ENCODE measurements around the gene ACACA.

ACACA gene

DNA sequence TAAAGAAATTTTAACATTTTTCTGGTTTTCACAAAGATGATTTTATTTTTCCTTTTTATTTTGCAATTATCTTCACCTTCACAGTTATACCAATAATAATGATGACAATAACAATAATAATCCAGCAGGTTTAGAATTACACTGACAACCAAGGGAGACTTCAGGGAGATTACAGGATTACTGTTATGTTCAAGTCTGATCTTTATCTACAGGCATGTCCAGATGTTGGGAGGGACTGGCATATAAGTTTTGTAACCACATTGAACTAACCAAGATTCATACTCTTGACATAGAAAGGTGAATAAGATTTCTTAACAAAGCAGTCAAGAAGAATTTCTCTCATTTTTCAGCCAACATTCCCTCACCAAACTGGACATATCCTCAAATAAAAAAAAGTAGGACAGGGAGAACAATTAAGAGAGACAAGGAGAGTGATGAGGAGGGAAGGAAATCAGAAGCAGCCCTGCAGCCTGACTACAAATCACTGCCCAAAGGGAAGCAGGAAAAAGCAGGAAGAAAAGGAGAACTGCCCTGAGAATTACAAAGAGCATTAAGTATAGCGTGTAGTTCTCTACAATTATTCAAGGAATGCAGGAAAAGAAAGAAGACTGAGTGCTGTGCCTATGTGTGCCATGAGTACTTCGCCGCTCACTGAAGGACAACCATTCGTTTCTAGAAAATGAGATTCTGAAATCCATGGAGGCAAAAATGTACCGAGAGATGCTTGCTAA lies 186.6 kb downstream of the ACACA start:
- no peak for DNase-seq

DNA sequence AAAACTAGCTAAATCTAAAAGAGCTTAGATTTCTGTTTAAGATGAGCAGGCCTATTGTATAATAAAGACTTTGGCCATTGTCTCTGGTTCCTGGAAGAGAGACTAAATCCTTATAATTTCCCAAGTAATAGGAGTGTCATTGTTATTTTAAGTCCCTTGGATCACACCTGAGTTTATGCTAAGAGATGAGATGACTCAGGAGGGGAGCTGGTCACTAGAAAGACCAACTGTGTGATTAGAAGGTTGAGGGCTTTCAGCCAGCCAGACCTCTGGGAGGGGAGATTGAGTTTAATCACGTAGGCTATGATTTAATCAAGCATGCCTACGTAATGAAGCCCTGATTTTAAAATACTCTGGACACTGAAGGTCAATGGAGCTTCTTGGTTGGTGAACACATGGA lies 187.8 kb downstream of the ACACA start:
- DNase-seq, result no peak

DNA sequence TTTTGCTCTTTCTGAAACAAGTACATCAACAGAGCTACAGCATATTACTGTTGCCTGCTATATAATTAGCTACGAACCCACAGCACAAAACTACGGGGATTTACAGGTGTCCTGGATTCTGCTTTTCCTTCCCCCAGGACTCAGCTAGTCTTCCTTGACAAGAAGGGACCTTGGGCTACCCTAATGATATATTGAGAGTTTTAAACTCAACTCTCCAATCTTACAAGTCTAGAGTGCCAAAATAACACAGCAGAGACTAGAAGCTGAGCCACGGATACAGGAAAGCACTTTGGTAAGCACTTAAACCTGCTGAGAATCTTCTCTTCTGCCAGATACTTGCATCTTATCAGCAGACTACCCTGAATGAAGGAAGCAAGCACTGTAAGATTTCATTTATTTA lies 192.2 kb downstream of the ACACA start:
- no peak for DNase-seq

DNA sequence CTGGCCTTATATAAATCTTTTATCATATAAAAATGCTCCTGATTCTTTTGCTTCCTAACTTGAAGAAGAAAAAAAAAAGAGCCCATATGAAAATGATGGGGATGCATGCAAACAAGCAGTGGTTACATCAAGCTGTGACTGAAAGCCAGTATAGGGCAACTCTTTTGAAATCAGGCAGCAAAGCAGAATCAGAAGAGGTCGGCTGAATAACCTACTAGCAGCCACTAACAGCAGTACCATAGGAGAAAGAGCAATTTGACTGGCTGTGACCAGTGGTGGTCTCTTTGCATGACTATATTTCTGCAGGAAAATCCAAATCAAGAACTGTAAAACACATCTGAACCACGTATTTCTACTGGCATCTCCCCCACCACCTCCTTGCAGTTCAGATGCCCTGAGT lies 192.7 kb downstream of the ACACA start:
- no peak for DNase-seq

DNA sequence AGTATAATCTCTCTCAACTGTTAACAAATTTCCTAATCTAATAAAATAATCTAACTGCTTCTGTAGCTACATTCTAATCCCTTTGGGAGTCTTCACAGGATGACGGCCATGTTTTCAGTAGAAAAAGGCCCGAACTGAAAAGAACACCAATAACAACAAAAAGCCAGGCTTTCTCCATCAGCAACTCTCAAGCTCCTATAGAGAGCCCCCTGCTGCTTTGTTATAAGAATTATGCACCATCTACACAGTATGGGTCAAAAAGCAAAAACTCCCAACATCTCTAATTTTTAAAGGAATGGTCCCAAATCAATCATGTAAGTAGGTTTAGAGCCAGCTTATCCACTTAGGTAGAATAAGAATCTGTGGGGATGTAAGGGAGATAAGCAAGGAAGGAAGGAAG lies 194.5 kb downstream of the ACACA start:
- no peak for DNase-seq

DNA sequence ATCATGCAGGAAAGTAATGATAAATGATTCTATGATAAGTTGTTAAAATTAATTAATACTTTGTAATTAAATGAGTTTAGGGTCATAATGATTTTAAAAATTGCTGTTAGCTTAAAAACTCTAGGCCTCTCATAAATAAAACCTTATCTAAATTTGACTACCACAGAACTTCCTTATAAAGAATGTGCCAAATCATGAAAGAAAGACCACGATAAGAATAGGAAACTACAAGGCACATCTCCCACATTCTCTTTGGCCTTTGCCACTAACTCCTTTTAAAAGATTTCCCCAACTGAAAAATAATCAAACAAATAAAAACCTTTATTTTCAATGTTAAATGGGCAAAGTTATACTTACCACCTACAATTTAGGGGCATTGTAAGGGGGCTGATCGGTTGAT lies 195.5 kb downstream of the ACACA start:
- no peak for DNase-seq

DNA sequence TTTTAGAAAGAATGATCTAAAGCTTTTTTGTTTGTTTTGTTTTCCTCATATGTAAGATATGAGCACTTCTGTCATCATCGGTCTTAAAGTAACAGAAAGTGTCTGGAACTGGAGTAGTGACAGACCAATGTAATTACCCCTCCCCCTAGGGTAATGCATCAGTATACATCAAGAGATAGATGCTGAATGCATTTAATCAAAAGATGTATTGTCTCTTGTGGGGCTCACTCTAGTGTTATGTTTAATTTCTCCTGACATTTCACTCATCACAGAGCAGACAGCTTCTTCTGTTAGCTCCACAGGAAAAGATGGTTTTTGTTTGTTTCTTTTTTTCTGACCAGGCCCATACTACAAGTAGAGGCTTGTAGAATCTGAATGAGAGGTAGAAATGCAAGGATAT lies 199.5 kb downstream of the ACACA start:
- DNase-seq, result no peak

DNA sequence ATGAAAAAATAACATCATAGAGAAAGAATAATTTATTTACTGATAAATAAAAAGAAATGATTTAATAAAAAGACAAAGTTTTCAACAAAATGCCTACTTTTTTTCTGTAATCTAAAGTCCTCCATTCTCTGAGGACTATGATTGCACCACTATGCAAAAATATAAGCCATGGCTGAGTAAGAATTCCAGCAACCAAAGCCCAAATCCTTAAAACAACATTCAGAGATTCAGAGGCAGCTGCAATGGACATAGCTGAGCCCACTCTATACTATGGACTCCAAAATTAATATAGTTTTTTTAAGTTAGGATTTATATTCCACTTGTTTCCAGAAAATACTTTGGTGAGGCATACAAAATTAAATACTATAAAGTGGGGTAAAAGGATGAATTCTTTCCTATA lies 200.3 kb downstream of the ACACA start:
- DNase-seq, result no peak

DNA sequence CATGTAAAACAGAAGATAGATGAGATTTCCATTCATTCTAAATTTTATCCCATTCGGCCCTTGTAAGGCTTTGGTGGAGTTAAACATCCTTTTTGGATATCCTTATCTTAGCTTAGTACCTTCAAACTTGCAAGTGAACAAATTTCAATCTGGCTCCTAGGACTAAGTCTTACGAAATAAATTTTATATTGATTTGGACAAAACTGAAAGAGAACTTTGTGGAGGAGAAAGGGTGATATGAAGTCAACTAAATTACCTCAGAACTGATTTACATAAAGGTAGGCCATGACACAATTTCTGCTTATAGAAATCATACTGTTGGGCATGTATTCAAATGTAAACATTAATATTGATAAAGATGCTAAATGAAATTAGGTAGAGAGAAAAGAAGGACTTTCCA lies 206.1 kb downstream of the ACACA start:
- DNase-seq, result no peak

DNA sequence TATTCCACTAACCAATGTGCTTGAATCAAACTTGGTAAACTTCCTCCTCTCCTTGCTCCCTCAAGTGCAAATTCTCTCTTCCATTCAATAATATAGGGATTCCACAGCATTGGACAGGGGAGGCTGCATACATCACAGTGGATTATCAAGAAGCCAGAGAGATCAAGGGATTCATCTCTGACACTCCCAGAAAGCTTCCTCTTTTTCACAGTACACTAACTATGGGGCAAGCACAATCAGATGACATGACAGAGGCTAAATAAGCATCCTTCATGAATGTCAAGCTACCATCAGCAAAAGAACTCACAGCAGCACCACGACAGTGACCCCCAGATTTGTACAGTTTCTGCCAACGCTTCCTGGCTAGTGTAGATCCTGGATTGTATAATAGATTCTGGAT lies 209.3 kb downstream of the ACACA start:
- no peak for DNase-seq

DNA sequence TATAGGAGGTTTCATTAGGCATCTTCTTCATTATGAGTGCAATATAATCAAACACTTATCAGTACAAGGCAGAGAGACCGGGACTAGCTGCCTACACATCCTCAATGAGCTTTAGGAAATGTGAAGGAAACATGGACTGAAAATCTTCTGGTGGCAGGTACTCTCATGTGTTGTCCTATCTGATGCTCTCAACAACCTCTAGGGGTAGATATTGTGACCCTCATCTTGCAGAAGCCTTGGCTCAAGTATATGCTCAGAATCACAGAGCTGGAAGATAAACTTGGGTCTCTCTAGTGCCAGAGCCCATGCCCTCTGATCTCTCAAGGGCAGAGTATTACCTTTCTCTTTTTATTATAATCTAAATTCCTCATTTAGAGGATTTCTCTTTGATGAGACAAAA lies 212.4 kb downstream of the ACACA start:
- no peak for DNase-seq

DNA sequence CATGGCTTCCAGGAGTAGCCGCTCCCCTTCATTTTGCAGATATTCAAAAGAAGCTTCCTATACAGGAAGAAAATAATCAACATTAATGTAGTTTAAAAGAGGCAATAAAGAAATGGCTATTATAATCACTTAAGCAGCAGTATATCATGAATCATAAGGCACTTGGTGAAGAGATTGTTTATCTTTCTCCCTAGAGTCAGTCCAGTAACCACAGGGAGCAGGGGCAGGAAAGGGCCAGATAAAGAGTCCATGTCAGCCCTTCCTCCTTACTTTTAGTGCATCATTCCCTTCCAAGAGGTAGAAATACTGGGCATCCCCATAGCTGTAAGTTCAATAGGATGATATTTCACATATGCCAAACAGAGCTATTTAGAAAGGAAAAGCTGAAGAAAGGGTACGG lies 215.4 kb downstream of the ACACA start:
- no peak for DNase-seq

DNA sequence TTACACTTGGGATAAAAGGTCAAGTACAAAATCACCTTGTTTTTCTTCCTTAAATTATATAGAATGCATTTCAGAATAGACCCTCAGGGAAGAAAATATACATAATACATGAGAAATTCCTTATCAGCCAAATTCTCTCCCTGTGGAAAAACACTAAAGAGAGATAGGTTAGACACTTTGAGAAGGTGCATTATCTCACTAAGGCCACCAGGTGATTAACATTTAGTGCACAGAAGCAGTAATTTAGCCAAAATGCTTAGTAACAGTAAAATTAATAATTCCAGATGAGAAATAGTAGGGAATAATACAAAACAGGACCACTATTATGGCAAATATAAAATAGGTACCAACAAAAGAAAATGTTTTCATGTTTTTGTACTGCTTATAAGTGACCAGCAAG lies 216.1 kb downstream of the ACACA start:
- DNase-seq, result no peak

DNA sequence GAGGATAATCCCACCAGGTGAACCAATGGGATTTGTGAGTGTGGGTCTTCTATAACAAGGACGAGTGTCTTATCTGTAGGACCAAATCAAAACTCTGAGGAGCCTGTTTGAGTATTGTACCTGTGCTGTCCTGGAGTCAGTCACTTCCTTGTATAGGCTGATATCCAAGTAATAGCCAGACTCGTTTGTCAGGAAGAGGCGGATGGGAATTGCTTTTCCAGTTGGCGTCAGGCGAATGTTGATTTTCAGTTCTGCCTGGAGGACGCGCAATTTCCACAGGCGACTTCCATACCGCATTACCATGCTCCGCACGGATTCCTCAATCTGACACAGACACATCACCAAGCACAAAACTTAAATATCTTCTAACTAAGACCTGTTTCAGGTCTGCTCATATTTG lies 218.5 kb downstream of the ACACA start:
- DNase-seq, result no peak

DNA sequence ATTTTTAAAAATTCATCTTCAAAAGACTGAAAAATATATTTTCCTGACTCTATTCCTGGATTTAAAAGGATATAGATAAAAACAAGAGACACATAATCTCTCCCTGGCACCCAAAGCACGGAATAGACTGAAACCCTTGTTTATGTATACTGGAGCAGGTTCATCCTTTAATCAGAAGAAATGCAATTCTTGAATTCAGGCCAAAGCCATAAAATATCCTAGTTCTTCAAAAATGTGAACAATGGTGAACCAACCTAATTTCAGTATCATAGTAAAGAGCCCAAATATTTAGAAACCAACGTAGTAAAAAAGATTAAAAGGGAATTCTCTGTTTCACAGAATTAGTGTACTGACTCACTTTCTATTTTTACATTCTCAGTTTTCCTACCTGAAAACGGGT lies 219.4 kb downstream of the ACACA start:
- DNase-seq, result no peak

DNA sequence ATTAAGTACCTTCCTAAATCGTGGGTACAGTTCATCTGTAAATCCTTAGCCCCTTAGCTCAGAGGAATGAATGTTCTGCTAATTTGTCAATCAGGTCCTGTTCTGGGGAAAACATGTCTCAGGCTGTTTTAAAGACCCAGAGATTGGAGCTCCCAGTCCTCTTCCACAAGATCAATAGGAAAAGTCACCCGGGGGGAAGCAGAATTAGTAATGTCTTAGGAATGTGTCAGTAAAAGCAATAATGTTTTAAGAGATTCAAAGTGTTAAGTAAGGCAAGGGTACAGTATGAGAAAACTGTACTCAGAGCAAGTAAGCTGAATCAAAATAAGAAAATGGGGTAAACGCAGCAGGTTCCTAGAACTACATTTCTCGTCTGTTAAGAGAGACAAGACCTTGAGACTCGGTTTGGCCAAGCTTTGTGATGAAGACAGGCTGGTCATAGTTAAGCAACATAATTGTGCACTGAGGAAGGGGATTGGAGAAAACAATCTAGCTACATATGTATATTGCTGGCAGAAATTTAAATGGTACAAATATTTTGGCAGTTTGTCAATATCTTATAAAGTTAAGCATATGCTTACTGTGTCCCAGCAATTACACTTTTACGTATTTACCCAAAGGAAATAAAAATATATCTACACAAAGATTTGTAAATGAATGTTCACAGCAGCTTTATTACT lies 223.7 kb downstream of the ACACA start:
- DNase-seq, result no peak

DNA sequence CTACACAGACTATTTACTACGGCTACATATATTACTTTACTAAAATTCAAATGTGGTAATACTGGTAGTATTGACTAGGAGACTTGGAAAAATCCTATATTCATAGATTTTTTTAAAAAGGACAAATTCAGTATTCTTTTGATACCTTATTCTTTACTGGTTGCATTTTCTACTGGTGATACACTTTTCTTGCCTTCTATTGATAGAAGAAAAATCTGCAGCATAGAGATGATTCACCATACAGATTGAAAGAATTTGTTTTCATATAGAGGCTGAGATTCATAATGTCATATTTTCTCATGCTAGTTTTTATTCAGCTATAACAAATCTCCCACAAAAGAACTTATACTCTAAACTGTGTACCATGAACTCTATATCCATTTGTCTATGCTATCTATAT lies 226.3 kb downstream of the ACACA start:
- DNase-seq, result no peak

DNA sequence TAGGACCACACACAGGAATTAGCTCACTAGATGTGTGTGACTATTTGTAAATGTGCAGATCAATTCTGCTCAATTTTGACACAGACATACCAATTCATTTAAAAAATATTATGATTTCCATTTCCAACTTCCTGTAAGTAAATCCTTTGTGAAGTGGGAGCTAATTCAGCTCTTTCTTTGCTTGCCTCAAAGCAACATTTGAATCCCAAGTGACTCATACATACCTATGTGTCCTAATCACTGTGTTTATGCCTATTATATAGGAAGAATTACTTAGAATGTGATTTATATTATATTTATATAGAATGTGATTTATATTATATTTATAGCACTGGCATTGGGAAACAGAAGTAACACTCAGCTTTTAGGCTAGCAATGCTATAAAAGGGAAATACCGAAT lies 226.7 kb downstream of the ACACA start:
- DNase-seq, result no peak

DNA sequence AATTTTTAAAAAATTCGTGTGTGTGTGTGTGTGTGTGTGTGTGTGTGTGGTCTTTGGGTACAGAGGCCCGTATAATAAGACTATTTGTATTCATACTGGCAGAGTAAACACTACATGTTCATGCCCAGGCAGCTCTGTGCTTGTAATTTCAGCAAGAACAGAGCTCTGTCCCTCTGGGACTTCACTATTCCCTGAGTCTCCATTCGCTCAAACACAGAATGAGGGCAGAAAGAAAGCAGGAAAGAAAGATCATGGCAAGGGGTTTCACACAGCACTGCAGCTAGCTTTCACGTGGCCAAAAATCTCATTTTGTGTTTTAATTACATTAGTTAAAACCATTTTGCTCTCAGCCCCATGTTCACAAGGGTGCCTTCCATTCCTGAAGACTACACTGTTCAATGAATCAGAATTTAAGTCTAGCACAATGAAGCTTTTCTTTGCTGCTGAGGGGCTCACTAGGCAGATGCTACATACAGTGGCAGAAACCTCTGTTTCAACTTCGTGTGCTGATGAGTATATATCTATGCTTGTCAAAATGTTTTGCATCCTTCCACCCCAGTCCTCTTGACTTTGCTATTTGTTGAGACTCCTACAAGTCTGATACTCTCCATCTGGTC lies 229.3 kb downstream of the ACACA start:
- DNase-seq, result no peak

DNA sequence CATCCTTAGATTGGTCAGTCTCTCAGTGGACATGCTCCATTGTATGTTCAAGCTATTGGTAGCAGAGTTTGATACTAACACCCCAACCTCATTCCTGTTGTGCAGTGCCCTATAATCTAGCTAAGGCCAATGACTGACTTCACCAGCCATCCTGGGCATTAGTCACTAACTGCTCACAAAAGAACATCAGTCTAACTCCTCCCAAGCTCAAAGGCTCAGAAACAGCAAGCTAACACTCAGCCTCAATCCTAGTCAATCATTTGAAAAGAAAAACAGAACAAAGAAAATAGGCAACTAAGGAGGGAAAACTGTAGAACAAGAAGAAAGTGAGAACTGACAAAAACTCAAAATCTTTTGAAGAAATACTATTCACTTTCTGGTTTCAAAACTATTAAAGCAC lies 229.9 kb downstream of the ACACA start:
- DNase-seq, result no peak

DNA sequence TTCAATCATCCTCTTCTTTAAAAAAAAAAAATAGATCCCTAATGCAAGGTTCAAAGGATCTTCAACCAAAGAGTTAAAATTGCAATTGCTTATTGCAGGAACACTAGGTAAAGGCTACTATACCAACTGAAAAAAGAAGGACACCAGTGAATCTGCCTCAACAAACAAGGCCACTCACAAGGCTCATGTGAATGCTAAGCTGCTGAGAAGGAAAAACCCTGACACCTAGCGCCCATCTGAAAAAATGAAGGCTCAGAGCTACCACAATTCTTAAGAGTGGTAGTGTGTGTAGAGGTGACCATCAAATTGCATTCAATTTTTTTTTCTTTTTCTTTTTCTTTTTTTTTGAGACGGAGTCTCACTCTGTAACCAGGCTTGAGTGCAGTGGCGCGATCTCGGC lies 232.4 kb downstream of the ACACA start:
- no peak for DNase-seq

DNA sequence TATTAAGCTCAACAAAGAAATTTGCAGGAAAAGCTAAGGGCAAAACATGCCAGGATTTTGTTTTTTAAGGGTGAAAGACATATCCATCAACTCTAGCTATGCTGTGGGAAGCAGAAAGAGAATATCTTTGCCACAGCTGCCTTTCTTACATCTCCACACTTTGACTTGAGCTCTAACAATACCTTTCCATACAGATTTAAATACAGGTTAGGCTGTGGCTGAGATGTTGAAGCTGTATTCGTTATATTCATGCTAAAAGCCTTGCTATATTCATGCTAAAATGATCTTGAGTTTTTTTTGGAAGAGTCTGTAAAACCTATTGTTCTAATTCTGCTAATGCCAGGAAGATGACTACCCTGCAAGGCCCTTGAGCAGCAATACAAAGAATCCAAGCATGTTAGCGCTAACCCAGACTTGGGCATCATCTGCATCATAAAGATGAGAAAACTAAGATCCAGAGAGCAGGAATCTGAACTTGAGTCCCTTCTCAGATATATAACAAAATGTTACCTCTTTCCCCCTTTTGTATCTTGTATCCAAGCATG lies 235.7 kb downstream of the ACACA start:
- no peak for DNase-seq

DNA sequence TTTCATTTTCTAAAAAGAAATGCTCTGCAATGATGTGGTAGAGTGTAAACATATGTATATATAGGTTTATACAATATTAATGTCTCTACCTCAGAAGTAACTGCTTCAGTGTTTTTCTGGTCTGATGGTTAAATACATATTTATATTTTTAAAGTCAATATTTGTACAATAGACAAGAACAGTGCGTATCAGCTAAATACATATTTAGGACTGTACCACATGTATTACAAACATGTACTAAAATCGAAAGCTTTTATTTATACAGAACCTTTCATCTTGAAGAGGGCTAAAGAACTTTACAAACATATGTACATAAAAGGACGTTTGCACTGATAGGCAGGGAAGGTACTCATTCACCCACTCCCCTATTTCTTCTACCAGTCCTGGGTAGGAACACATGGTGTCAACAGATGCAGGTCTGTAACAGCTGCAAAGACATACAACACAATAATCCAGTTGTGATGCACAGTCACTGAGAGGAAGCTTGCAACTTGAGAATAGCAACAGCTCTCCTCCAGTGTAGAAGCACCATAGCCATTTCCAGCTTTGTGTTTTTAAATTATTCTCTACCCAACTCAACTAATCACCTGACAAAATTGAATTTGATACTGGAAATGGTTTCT lies 237.8 kb downstream of the ACACA start:
- no peak for DNase-seq

DNA sequence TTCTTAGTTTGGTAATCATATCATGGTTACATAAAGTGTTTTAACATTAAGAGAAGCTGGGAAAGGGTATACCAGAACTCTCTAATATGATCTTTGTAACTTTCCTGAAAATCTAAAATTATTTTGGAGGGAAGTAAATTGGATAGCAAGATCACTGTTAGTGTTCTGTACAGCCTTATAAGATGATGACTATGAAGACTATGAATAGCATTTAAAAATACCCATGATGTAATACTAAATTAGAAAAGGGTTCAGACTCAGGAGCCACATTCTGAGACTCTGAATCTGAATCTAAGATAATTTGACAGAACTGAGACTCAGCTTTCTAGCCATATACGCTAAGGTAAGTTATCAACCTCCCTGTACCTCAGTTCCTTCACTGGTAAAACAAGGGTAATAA lies 238.9 kb downstream of the ACACA start:
- DNase-seq, result no peak

Data from RPMI8226 (cell line).